GM23248 (cell line): ENCODE results near the gene ZNF684. TPM values are rescaled to one million over a fixed set of nuclear protein-coding genes. Genes with fewer than 3 reads are reported as not detected.

Source experiments
- DNase-seq: peaks from one replicate; pipeline ENCODE4 v3.0.0-alpha.2; 2015
- H2AFZ ChIP-seq: fragments of 200-600 bp; sonication (generic); 2 replicates; pipeline ENCODE4 v1.6.1; 2016; ENCODE audit warnings: antibody characterized with exemption
- H3F3A ChIP-seq: fragments of 200-600 bp; sonication (generic); 2 replicates; pipeline ENCODE4 v1.6.1; 2016; ENCODE audit warnings: mild to moderate bottlenecking, antibody characterized with exemption, mixed run types; ENCODE audit not compliant: insufficient read depth
- H3K27ac ChIP-seq: fragments of 200-600 bp; sonication (generic); 2 replicates; pipeline ENCODE4 v1.5.1; 2016; ENCODE audit warnings: mild to moderate bottlenecking
- H3K27me3 ChIP-seq: fragments of 200-600 bp; sonication (generic); replicated peaks from 2 replicates; pipeline ENCODE4 v1.6.1; 2016; ENCODE audit warnings: mild to moderate bottlenecking; ENCODE audit not compliant: insufficient read depth
- H3K36me3 ChIP-seq: fragments of 200-600 bp; sonication (generic); 2 replicates; pipeline ENCODE4 v1.6.1; 2016; ENCODE audit warnings: low read depth, mild to moderate bottlenecking
- H3K4me1 ChIP-seq: fragments of 200-600 bp; sonication (generic); 2 replicates; pipeline ENCODE4 v1.6.1; 2016; ENCODE audit warnings: mild to moderate bottlenecking; ENCODE audit not compliant: insufficient read depth
- H3K4me2 ChIP-seq: fragments of 200-600 bp; sonication (generic); one replicate; pipeline ENCODE4 v1.6.1; 2016; ENCODE audit warnings: mild to moderate bottlenecking; ENCODE audit not compliant: unreplicated experiment
- H3K4me3 ChIP-seq: fragments of 200-600 bp; sonication (generic); 2 replicates; pipeline ENCODE4 v1.5.1; 2016; ENCODE audit warnings: mild to moderate bottlenecking
- H3K79me2 ChIP-seq: fragments of 200-600 bp; sonication (generic); 2 replicates; pipeline ENCODE4 v1.6.1; 2016; ENCODE audit warnings: mild to moderate bottlenecking; ENCODE audit not compliant: insufficient read depth
- H3K9ac ChIP-seq: fragments of 200-600 bp; sonication (generic); 2 replicates; pipeline ENCODE4 v1.6.1; 2016; ENCODE audit warnings: mild to moderate bottlenecking
- H3K9me2 ChIP-seq: fragments of 200-600 bp; sonication (generic); 2 replicates; pipeline ENCODE4 v1.6.1; 2016; ENCODE audit warnings: mixed run types, mild to moderate bottlenecking, moderate library complexity; ENCODE audit not compliant: insufficient read depth
- H3K9me3 ChIP-seq: fragments of 200-600 bp; sonication (generic); one replicate; pipeline ENCODE4 v1.6.1; 2017; ENCODE audit warnings: low read depth
- H4K20me1 ChIP-seq: fragments of 200-600 bp; sonication (generic); 2 replicates; pipeline ENCODE4 v1.6.0; 2016; ENCODE audit not compliant: insufficient read depth
- EZH2 ChIP-seq: fragments of 200-600 bp; sonication (generic); IDR thresholded peaks from 2 replicates; pipeline ENCODE4 v1.6.1; 2018; ENCODE audit warnings: antibody characterized with exemption, mild to moderate bottlenecking; ENCODE audit not compliant: insufficient read depth, poor library complexity, severe bottlenecking
- EZH2phosphoT487 ChIP-seq: fragments of 200-600 bp; sonication (generic); IDR thresholded peaks from 2 replicates; pipeline ENCODE4 v1.6.1; 2018; ENCODE audit warnings: antibody characterized with exemption, moderate library complexity, mild to moderate bottlenecking, low read depth; ENCODE audit not compliant: insufficient read depth
- WGBS, 2 experiments: methylation state at CpG; one replicate each; pipeline ENCODE4 v1.1.6; 2015 to 2017; ENCODE audit warnings: low lambda C conversion rate in 2 of 2, low coverage in 1 of 2; ENCODE audit errors: missing lambda C conversion rate in 2 of 2; 5-methylcytosine and 5-hydroxymethylcytosine counted together
- in situ Hi-C: fragments of 300-500 bp; cut with MboI; formaldehyde crosslinking; loops from 2 replicates; pipeline ENCODE4 v1.15.0; 2020
- polyA plus RNA-seq: library from polyadenylated mRNA; unstranded; fragments of >200 nt; fragmentation: Nextera tagmentation; extraction: Ambion mirVana; gene quantifications from 2 replicates; pipeline ENCODE4 v1.2.1, GENCODE V29; 2016
- total RNA-seq: library from RNA; depleted of rRNA; stranded (reverse); fragments of >200 nt; shearing (Covaris generic); gene quantifications from 2 replicates; pipeline ENCODE4 v1.2.3, GENCODE V29; 2014

ZNF684 gene
- total and polyA plus RNA-seq, 2 experiments from 2014 or later, result 3.3 to 9.1 TPM

DNA sequence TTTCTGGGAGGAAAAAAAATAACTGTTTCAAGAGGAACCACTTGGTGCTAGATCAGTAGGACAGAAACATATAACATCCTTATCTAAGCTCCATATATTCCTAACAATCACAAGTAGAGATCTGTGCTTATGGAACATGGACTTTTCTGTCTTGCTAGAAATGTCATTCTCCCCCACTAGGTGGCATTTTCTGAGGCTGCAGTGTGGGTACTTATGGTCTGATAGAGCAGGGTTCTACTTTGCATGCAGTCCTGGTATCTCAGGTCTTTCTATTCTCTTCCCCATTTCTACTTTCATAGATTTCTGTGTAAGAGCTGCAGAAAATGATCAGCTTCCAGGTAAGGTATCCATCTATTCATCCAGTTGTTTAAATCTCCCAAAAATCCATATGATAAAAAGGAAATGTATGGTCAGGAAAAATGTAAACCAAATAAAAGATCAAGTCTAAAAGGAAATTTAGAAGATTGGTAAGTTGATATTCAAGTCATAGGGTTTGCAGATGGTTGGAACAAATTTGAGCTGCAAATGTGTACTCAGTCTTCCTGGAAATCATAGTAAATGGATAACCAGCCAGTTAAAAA lies 1.5 kb downstream of the ZNF684 start:
- peak overlapping the region; percentile 98 for H3K4me2 ChIP-seq

GRCh38 chr1:40534589-40534988 lies 3.2 kb downstream of the ZNF684 start:
- Histone ChIP-seq H2AFZ (no peak overlapping the region), H3K4me3 (no peak overlapping the region), H3K4me1 (0 out of 2 replicates have a peak, but pooled peaks cover 11% of the 10 kb centered on the region), H3K36me3 (no peaks in the 10 kb centered on the region), H3F3A (peaks cover 15% of the 10 kb centered on the region), H4K20me1 (no peaks in the 10 kb centered on the region), H3K79me2 (no peaks in the 10 kb centered on the region), H3K4me2 (no peak overlapping the region), H3K9me3 (no peaks in the 10 kb centered on the region), H3K9me2 (no peaks in the 10 kb centered on the region), H3K27me3 (no peaks in the 10 kb centered on the region), H3K27ac (no peak overlapping the region), H3K9ac (no peak overlapping the region)
- in situ Hi-C loops, result no loop called here
- DNase-seq, result no peak
- no peak for TF ChIP-seq EZH2
- no peak for TF ChIP-seq EZH2phosphoT487

More for the DNA sequence above, 1.5 kb downstream of the ZNF684 start:
- H3K9me3 ChIP-seq, result no peaks in the 10 kb centered on the region
- H3K27ac ChIP-seq, result no peak overlapping the region
- no peaks in the 10 kb centered on the region for H3K27me3 ChIP-seq
- H3K9ac ChIP-seq, result no peak overlapping the region; the same call in 1 of the 2 replicates
- H3K79me2 ChIP-seq, result no peaks in the 10 kb centered on the region
- in situ Hi-C loops, result no loop called here
- H3K4me3 ChIP-seq, result peak overlapping the region; percentile 98
- peak; percentile 66 for DNase-seq
- no peaks in the 10 kb centered on the region for H3K36me3 ChIP-seq
- peak overlapping the region; percentile 100 for H2AFZ ChIP-seq
- 0 out of 2 replicates have a peak, but pooled peaks cover 11% of the 10 kb centered on the region for H3K4me1 ChIP-seq
- H4K20me1 ChIP-seq, result no peaks in the 10 kb centered on the region
- H3F3A ChIP-seq, result peaks cover 15% of the 10 kb centered on the region
- no peaks in the 10 kb centered on the region for H3K9me2 ChIP-seq
- no peak for TF ChIP-seq EZH2

DNA sequence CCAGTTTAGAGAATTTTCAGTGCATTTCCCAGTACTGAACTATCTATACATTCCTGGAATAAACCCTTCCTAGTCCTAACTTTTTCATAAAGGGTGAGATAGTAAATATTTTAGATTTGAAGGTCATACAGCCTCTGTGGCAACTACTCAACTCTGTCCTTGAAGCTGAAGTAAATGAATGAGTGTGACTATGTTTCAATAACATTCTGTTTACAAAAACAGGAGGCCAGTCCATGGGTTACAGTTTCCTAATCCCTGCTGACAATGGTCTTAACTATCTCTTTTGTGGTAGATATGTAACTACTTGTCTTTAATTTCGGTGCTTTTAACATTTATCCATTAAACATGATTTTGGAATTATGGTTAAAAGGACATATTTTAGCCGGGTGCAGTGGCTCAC lies 4.3 kb downstream of the ZNF684 start:
- WGBS, 2 experiments, result 93 to 95% methylated on average over 2 of the region's 2 CpGs
- Histone ChIP-seq H3K9me3 (no peaks in the 10 kb centered on the region), H3F3A (peaks cover 5% of the 10 kb centered on the region), H3K79me2 (no peaks in the 10 kb centered on the region), H3K36me3 (no peaks in the 10 kb centered on the region), H3K27ac (no peak overlapping the region), H3K4me1 (0 out of 2 replicates have a peak, but pooled peaks cover 7% of the 10 kb centered on the region), H3K27me3 (no peaks in the 10 kb centered on the region), H2AFZ (no peak overlapping the region), H3K9me2 (no peaks in the 10 kb centered on the region), H3K9ac (no peak overlapping the region), H4K20me1 (no peaks in the 10 kb centered on the region), H3K4me3 (no peak overlapping the region), H3K4me2 (no peak overlapping the region)
- DNase-seq, result no peak
- in situ Hi-C loops, result no loop called here
- TF ChIP-seq EZH2phosphoT487 (no peak), EZH2 (no peak)

DNA sequence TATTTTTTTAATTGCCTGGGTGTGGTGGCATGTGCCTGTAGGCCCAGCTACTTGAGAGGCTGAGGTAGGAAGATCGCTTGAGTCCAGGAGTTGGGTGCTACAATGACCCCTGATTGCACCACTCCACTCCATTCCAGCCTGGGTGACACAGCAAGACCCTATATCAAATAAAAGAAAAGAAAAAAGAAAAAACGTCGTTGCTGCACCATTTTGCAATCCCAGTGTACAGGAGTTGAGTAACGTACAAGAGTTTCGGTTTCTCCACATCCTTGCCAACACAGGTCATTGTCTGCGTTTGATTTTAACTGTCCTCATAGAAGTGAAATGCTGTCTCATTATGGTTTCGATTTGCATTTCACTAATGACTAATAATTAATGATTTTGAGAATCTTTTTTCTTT lies 7.9 kb downstream of the ZNF684 start:
- DNase-seq, result no peak
- Histone ChIP-seq H3K9ac (no peak overlapping the region), H3K4me2 (no peak overlapping the region), H3K4me3 (no peak overlapping the region), H3F3A (no peaks in the 10 kb centered on the region), H3K79me2 (no peaks in the 10 kb centered on the region), H2AFZ (no peak overlapping the region), H4K20me1 (no peaks in the 10 kb centered on the region), H3K27ac (no peak overlapping the region), H3K9me2 (no peaks in the 10 kb centered on the region), H3K27me3 (no peaks in the 10 kb centered on the region), H3K4me1 (no peaks in the 10 kb centered on the region), H3K36me3 (0 out of 2 replicates have a peak, but pooled peaks cover 6% of the 10 kb centered on the region), H3K9me3 (no peaks in the 10 kb centered on the region)
- in situ Hi-C loops, result no loop called here
- WGBS, 2 experiments, result 91 to 93% methylated on average over 7 of the region's 7 CpGs
- TF ChIP-seq EZH2, result no peak
- no peak for TF ChIP-seq EZH2phosphoT487

GRCh38 chr1:40546957-40547356 lies 15.5 kb downstream of the ZNF684 start:
- H3K9me3 ChIP-seq, result peaks cover 3% of the 10 kb centered on the region
- no peaks in the 10 kb centered on the region for H3K9me2 ChIP-seq
- no peaks in the 10 kb centered on the region for H3K79me2 ChIP-seq
- H3K27me3 ChIP-seq, result no peaks in the 10 kb centered on the region
- no peak overlapping the region for H3K4me3 ChIP-seq
- H4K20me1 ChIP-seq, result no peaks in the 10 kb centered on the region
- no peaks in the 10 kb centered on the region for H3F3A ChIP-seq
- DNase-seq, result no peak
- peaks cover 27% of the 10 kb centered on the region for H3K36me3 ChIP-seq
- 91 to 95% methylated on average over 4 of the region's 4 CpGs for WGBS, 2 experiments
- in situ Hi-C loops, result no loop called here
- no peaks in the 10 kb centered on the region for H3K4me1 ChIP-seq
- TF ChIP-seq EZH2phosphoT487, result no peak
- no peak for TF ChIP-seq EZH2
- H3K27ac ChIP-seq, result no peak overlapping the region
- H3K4me2 ChIP-seq, result no peak overlapping the region
- no peak overlapping the region for H3K9ac ChIP-seq
- no peak overlapping the region for H2AFZ ChIP-seq
